ENCODE measurements around the gene MESP2.

MESP2 gene

GRCh38 chr15:89749526-89749925 is 26.6 kb upstream of the MESP2 start:
- H3K9me3 Mint-ChIP-seq: no peaks in the 10 kb centered on the region
- peak overlapping the region; percentile 33 for H3K4me3 Mint-ChIP-seq
- peaks cover 43% of the 10 kb centered on the region for H3K27me3 Mint-ChIP-seq
- H3K27ac Mint-ChIP-seq: peak overlapping the region; percentile 12
- no peaks in the 10 kb centered on the region for H3K36me3 Mint-ChIP-seq (ENCODE audit: low read depth)
- intact Hi-C loops (cut with micrococcal nuclease): no loop called here
- H3K4me1 Mint-ChIP-seq (ENCODE audit: low read depth): peaks cover 4% of the 10 kb centered on the region

GRCh38 chr15:89749951-89750559 is 26.1 kb upstream of the MESP2 start:
- peak overlapping the region; percentile 12 for H3K27ac Mint-ChIP-seq
- H3K27me3 Mint-ChIP-seq: peaks cover 44% of the 10 kb centered on the region

GRCh38 chr15:89750560-89751542 is 25.3 kb upstream of the MESP2 start, which contains the start of gene MESP1:
TSS of gene MESP1 (minus strand) at chr15:89751249. CDS start at chr15:89751231, 18 bp downstream.
- Mint-ChIP-seq H3K27me3 (peaks cover 47% of the 10 kb centered on the region), H3K36me3 (ENCODE audit: low read depth) (no peaks in the 10 kb centered on the region), H3K9me3 (no peaks in the 10 kb centered on the region), H3K27ac (peak within 1 kb of the TSS; percentile 12), H3K4me1 (ENCODE audit: low read depth) (peaks cover 4% of the 10 kb centered on the region), H3K4me3 (peak within 1 kb of the TSS; percentile 60)
- intact Hi-C loops (cut with micrococcal nuclease): no loop called here

More at GRCh38 chr15:89749951-89750559, 26.1 kb upstream of the MESP2 start:
- no peaks in the 10 kb centered on the region for H3K36me3 Mint-ChIP-seq (ENCODE audit: low read depth)
- intact Hi-C loops (cut with micrococcal nuclease): no loop called here
- peaks cover 4% of the 10 kb centered on the region for H3K4me1 Mint-ChIP-seq (ENCODE audit: low read depth)
- no peaks in the 10 kb centered on the region for H3K9me3 Mint-ChIP-seq
- H3K4me3 Mint-ChIP-seq: peak overlapping the region; percentile 60

GRCh38 chr15:89751748-89752147 is 24.4 kb upstream of the MESP2 start:
- H3K4me1 Mint-ChIP-seq (ENCODE audit: low read depth): peaks cover 4% of the 10 kb centered on the region
- peaks cover 52% of the 10 kb centered on the region for H3K27me3 Mint-ChIP-seq
- no peaks in the 10 kb centered on the region for H3K36me3 Mint-ChIP-seq (ENCODE audit: low read depth)
- H3K4me3 Mint-ChIP-seq: no peak overlapping the region
- no peak overlapping the region for H3K27ac Mint-ChIP-seq
- H3K9me3 Mint-ChIP-seq: no peaks in the 10 kb centered on the region
- intact Hi-C loops (cut with micrococcal nuclease): no loop called here

DNA sequence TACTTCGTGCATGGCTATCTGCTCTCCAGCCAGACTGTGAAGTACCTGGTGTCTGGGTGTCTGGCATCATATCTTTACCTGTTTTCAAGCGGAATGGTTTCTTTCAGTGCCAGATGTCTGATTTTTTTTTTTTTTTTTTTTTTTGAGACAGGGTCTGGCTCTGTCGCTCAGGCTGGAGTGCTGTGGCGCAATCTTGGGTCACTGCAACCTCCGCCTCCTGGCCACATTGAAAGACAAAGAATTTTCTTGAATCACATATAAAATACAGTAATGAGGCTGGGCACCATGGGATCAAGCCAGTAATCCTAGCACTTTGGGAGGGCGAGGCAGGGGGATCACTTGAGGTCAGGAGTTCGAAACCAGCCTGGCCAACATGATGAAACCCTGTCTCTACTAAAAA is 22.3 kb upstream of the MESP2 start:
- H3K27me3 Mint-ChIP-seq: peaks cover 41% of the 10 kb centered on the region
- H3K27ac Mint-ChIP-seq: no peak overlapping the region
- peaks cover 4% of the 10 kb centered on the region for H3K4me1 Mint-ChIP-seq (ENCODE audit: low read depth)
- H3K36me3 Mint-ChIP-seq (ENCODE audit: low read depth): no peaks in the 10 kb centered on the region
- H3K4me3 Mint-ChIP-seq: no peak overlapping the region
- intact Hi-C loops (cut with micrococcal nuclease): no loop called here
- no peaks in the 10 kb centered on the region for H3K9me3 Mint-ChIP-seq

DNA sequence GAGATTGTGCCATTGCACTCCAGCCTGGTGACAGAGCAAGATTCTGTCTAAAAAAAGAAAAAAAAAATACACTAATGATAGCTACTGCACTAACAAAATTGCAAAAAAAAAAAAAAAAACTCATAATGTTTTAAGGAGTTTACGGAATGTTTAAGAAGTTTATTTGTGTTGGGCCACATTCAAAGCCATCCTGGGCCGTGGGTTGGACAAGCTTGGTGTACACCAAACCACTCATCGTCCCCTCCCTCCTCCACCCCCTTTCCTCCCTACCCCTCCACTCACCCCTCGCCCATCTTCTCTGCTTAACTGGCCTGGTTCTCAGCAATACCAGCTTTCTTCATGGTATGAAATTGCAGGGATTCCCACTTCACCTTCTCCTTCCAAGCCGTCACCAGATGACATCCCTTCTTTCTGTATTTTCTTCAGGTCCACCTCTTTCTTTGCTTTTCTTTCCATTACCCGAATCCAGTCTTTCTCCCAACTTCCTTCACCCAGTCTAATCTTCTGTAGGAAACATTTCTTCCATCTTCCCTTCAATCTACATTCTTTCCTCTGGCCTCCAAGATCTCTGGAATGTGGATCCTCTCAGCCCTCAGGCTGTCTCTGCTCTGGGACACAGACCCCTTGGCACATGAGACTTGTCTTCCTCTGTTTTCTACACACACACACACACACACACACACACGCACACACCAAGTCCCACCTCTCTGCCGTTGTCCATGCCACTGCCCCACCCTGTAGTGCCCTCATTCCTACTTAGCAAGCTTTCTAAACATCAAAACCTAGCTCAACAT is 21.6 kb upstream of the MESP2 start:
- Mint-ChIP-seq H3K27me3 (peaks cover 34% of the 10 kb centered on the region), H3K9me3 (no peaks in the 10 kb centered on the region), H3K4me3 (no peak overlapping the region), H3K4me1 (ENCODE audit: low read depth) (peaks cover 10% of the 10 kb centered on the region), H3K36me3 (ENCODE audit: low read depth) (no peaks in the 10 kb centered on the region), H3K27ac (no peak overlapping the region)
- intact Hi-C loops (cut with micrococcal nuclease): no loop called here

GRCh38 chr15:89755701-89756100 is 20.4 kb upstream of the MESP2 start:
- Mint-ChIP-seq H3K4me3 (no peak overlapping the region), H3K9me3 (no peaks in the 10 kb centered on the region), H3K27me3 (peaks cover 27% of the 10 kb centered on the region), H3K4me1 (ENCODE audit: low read depth) (peaks cover 17% of the 10 kb centered on the region), H3K36me3 (ENCODE audit: low read depth) (no peaks in the 10 kb centered on the region), H3K27ac (no peak overlapping the region)
- intact Hi-C loops (cut with micrococcal nuclease): no loop called here

GRCh38 chr15:89756897-89757296 is 19.2 kb upstream of the MESP2 start:
- H3K27me3 Mint-ChIP-seq: peaks cover 23% of the 10 kb centered on the region
- H3K27ac Mint-ChIP-seq: no peak overlapping the region
- intact Hi-C loops (cut with micrococcal nuclease): no loop called here
- peaks cover 26% of the 10 kb centered on the region for H3K4me1 Mint-ChIP-seq (ENCODE audit: low read depth)
- H3K4me3 Mint-ChIP-seq: no peak overlapping the region
- H3K36me3 Mint-ChIP-seq (ENCODE audit: low read depth): no peaks in the 10 kb centered on the region
- no peaks in the 10 kb centered on the region for H3K9me3 Mint-ChIP-seq

DNA sequence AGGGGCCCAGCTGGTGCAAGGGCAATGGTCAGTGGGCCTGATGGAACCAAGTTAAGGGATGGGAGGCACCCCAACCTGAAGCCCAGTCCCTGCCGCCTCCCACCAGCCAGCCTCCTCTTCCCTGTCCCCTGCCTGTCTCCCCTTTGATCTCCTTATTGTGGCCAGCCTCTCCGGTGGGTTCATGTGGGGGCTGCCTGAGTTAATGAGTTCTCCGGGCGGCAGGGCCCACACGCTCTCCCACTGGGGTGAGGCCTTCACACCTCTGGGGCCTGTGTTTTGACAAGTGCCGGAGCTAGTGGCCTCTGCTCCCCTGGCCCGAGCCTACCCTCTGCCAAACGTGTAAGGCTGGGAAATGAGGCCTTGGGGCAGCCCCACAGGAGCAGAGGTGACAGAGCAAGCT is 17.8 kb upstream of the MESP2 start:
- Mint-ChIP-seq H3K27me3 (peaks cover 14% of the 10 kb centered on the region), H3K27ac (peak overlapping the region; percentile 11), H3K4me3 (no peak overlapping the region), H3K4me1 (ENCODE audit: low read depth) (peaks cover 26% of the 10 kb centered on the region), H3K9me3 (no peaks in the 10 kb centered on the region), H3K36me3 (ENCODE audit: low read depth) (no peaks in the 10 kb centered on the region)
- intact Hi-C loops (cut with micrococcal nuclease): no loop called here

GRCh38 chr15:89758981-89759380 is 17.2 kb upstream of the MESP2 start:
- peaks cover 26% of the 10 kb centered on the region for H3K4me1 Mint-ChIP-seq (ENCODE audit: low read depth)
- H3K9me3 Mint-ChIP-seq: no peaks in the 10 kb centered on the region
- H3K27ac Mint-ChIP-seq: peak overlapping the region; percentile 87
- H3K36me3 Mint-ChIP-seq (ENCODE audit: low read depth): no peaks in the 10 kb centered on the region
- intact Hi-C loops (cut with micrococcal nuclease): no loop called here
- H3K27me3 Mint-ChIP-seq: peaks cover 11% of the 10 kb centered on the region
- no peak overlapping the region for H3K4me3 Mint-ChIP-seq

DNA sequence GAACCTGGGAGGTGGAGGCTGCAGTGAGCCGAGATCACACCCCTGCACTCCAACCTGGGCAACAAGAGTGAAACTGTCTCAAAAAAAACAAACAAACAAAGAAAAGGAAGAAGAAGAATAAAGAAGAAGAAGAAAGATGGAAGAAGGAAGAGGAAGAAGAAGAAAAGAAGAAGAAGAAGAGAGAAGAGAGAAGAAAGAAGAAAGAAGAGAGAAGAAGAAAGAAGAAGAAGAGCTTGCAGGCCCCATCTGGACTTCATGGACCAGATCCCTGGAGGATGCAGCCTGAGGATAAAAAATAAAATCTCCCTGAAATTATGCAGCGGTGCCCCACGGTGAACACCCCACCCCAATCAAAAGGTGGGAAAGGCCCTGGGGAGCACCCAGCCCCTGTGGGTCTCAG is 16.3 kb upstream of the MESP2 start:
- peak overlapping the region; percentile 87 for H3K27ac Mint-ChIP-seq
- H3K36me3 Mint-ChIP-seq (ENCODE audit: low read depth): no peaks in the 10 kb centered on the region
- no peaks in the 10 kb centered on the region for H3K9me3 Mint-ChIP-seq
- H3K4me1 Mint-ChIP-seq (ENCODE audit: low read depth): peaks cover 26% of the 10 kb centered on the region
- H3K27me3 Mint-ChIP-seq: peaks cover 8% of the 10 kb centered on the region
- intact Hi-C loops (cut with micrococcal nuclease): loop anchor here (1.0 kb wide), 2 partner anchors 115 to 128 kb away; no protein-coding TSS in a partner anchor
- no peak overlapping the region for H3K4me3 Mint-ChIP-seq

DNA sequence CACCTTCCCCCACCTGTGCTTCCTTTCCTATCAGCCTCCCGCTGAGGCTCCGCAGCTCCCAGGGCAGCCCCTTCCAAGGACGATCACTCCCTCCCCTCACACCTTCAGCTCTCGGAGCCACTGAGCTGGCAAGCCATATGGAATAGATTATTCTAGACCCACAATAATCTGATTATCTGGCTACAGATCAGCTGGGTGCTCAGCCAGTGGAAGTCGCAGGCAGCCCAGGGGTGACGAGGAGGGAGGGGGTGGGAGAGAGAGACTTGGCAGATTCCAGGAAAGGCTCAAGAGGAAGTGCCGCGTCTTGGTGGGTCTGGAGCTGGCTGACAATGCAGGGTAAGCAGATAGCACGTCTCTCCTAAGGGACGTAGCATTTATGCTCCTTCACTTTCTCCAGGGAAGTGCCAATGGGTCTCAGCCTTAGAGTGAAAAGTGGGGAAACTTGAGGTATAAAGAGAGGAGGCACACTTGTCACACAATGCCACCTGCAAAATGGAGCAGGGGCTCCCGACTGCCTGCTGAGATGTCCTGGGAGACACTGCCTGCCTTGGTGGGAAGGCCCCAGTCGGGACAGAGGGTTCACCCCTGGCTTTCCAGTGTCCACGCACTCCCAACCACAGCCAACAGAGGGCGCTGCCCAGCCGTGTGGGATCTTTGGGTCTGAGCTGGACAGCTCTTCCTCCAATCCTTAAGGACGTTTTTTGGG is 15.7 kb upstream of the MESP2 start:
- H3K27ac Mint-ChIP-seq: peak overlapping the region; percentile 87
- peaks cover 8% of the 10 kb centered on the region for H3K27me3 Mint-ChIP-seq
- H3K4me3 Mint-ChIP-seq: peak overlapping the region; percentile 48
- no peaks in the 10 kb centered on the region for H3K9me3 Mint-ChIP-seq
- no peaks in the 10 kb centered on the region for H3K36me3 Mint-ChIP-seq (ENCODE audit: low read depth)
- peaks cover 31% of the 10 kb centered on the region for H3K4me1 Mint-ChIP-seq (ENCODE audit: low read depth)
- intact Hi-C loops (cut with micrococcal nuclease): loop anchor here (1.0 kb wide), 2 partner anchors 115 to 128 kb away; no protein-coding TSS in a partner anchor

Data from dendritic cell treated with granulocyte-macrophage colony-stimulating factor and Interleukin-4, amounts not matched to agents 40 ng/mL and 50 ng/mL, for 4 days (primary cell).